Fibroblast of skin of right biceps (primary cell): ENCODE results near the gene RFX4.
A peak's percentile ranks its signal among the peaks of the same experiment; 100 is the strongest.
"Not testable (repeated sequence)": the region's sequence is repeated elsewhere in the genome, so short reads cannot be mapped to it uniquely, and the experiment has no call there.

ENCODE experiments used
- DNase-seq: peaks from one replicate; pipeline ENCODE4 v3.0.0-alpha.2; 2013

The RFX4 gene

GRCh38 chr12:106594447-106594846 is 11.6 kb downstream of the RFX4 start:
- DNase-seq = no peak

GRCh38 chr12:106595268-106595667 is 12.5 kb downstream of the RFX4 start:
- DNase-seq = no peak

- DNase-seq = peak; percentile 22
Measured at GRCh38 chr12:106598003-106598402, 15.2 kb downstream of the RFX4 start.

- no peak for DNase-seq
Measured at GRCh38 chr12:106599302-106599701, 16.5 kb downstream of the RFX4 start.

GRCh38 chr12:106600503-106600902 is 17.7 kb downstream of the RFX4 start:
- DNase-seq = no peak

GRCh38 chr12:106601031-106601430 is 18.2 kb downstream of the RFX4 start:
- no peak for DNase-seq

GRCh38 chr12:106601496-106601895 is 18.7 kb downstream of the RFX4 start:
- no peak for DNase-seq

GRCh38 chr12:106602076-106602475 is 19.3 kb downstream of the RFX4 start:
- DNase-seq = no peak

- no peak for DNase-seq
Measured at GRCh38 chr12:106605254-106605653, 22.4 kb downstream of the RFX4 start.

GRCh38 chr12:106620588-106620987 is 37.8 kb downstream of the RFX4 start:
- DNase-seq = not testable (repeated sequence)

- no peak for DNase-seq
Measured at GRCh38 chr12:106625976-106626375, 43.2 kb downstream of the RFX4 start.

GRCh38 chr12:106629797-106630659 is 47.2 kb downstream of the RFX4 start:
- peak; percentile 56 for DNase-seq

GRCh38 chr12:106631150-106631549 is 48.3 kb downstream of the RFX4 start:
- DNase-seq = no peak

- no peak for DNase-seq
Measured at GRCh38 chr12:106631797-106632196, 49.0 kb downstream of the RFX4 start.

GRCh38 chr12:106632797-106633450 is 50.1 kb downstream of the RFX4 start:
- peak; percentile 3 for DNase-seq

GRCh38 chr12:106633451-106633823 is 50.6 kb downstream of the RFX4 start:
- peak; percentile 50 for DNase-seq

- no peak for DNase-seq
Measured at GRCh38 chr12:106634206-106634605, 51.4 kb downstream of the RFX4 start.

- DNase-seq = no peak
Measured at GRCh38 chr12:106643000-106643399, 60.2 kb downstream of the RFX4 start.

- DNase-seq = no peak
Measured at GRCh38 chr12:106644335-106645073, 61.7 kb downstream of the RFX4 start.

- DNase-seq = no peak
Measured at GRCh38 chr12:106645074-106645421, 62.2 kb downstream of the RFX4 start.

GRCh38 chr12:106645465-106646330 is 62.9 kb downstream of the RFX4 start:
- DNase-seq = no peak

- DNase-seq = no peak
Measured at GRCh38 chr12:106646472-106646871, 63.7 kb downstream of the RFX4 start.
